Measurements from ENCODE around the gene OR4B1. TPM values are rescaled to one million over a fixed set of nuclear protein-coding genes. Genes with fewer than 3 reads are reported as not detected.
"Not testable (repeated sequence)": the region's sequence is repeated elsewhere in the genome, so short reads cannot be mapped to it uniquely, and the experiment has no call there.

Gene OR4B1
- total and polyA plus RNA-seq, 2 donors (not counting 3 experiments of a cell fraction or from before 2014, with no cell fraction given): not detected

- Histone ChIP-seq H3K27me3 (ENCODE audit: control insufficient read depth in 2 of 2, insufficient read depth in 2 of 2, low read length in 2 of 2) (no peaks in the 10 kb centered on the region), H4K20me1 (replicated peaks; ENCODE audit: control insufficient read depth, extremely low read depth, insufficient read depth, low read length) (no peaks in the 10 kb centered on the region), H3K9me1 (replicated peaks; ENCODE audit: control insufficient read depth, extremely low read depth, insufficient read depth, low read length) (no peaks in the 10 kb centered on the region), H3K36me3 (ENCODE audit: control insufficient read depth in 2 of 2, extremely low read depth in 1 of 2, insufficient read depth in 2 of 2, low read length in 2 of 2) (no peaks in the 10 kb centered on the region), H3K4me3 (replicated peaks in 1 of 3; ENCODE audit: insufficient read depth in 1 of 3, low read depth in 1 of 3, low read length in 3 of 3) (no peak overlapping the region), H3K9me3 (replicated peaks; ENCODE audit: control insufficient read depth, insufficient read depth, low read length) (no peaks in the 10 kb centered on the region), H3K27ac (ENCODE audit: insufficient read depth, low read depth, low read length) (no peak overlapping the region), H3K4me1 (ENCODE audit: control insufficient read depth, extremely low read depth, insufficient read depth, low read length) (no peaks in the 10 kb centered on the region), H3K4me2 (ENCODE audit: insufficient read depth, low read length) (no peak overlapping the region), H3K9ac (replicated peaks; ENCODE audit: extremely low read depth, insufficient read depth, low read length) (no peak overlapping the region), H2AFZ (ENCODE audit: low read depth, low read length) (no peak overlapping the region), H3K79me2 (ENCODE audit: control insufficient read depth, insufficient read depth, low read length) (no peaks in the 10 kb centered on the region)
- POLR2A ChIA-PET: no interaction called here
- CTCF ChIA-PET: interaction anchor here (0.6 kb wide), 1 partner anchor 16 kb away, joined by 3 read pairs; no protein-coding TSS in a partner anchor
- intact Hi-C loops (cut with micrococcal nuclease) (no loop called here), dilution Hi-C loops (cut with MboI; ENCODE audit: extremely low pct_ligation_motif_present, low sequenced_read_pairs) (no loop called here)
- TF ChIP-seq GATA2 (IDR thresholded peaks at IDR 0.05; ENCODE audit: insufficient read depth, insufficient read length, low read depth, low read length) (no peak), MYC (IDR thresholded peaks at IDR 0.05; ENCODE audit: low read depth, low read length) (no peak), CTCF (IDR thresholded peaks at IDR 0.05; ENCODE audit: extremely low read depth in 1 of 2, insufficient read depth in 1 of 2, low read depth in 1 of 2, low read length in 2 of 2) (no peak), POLR2AphosphoS5 (IDR thresholded peaks at IDR 0.05; ENCODE audit: insufficient read depth, low read depth, low read length) (no peak), JUN (IDR thresholded peaks at IDR 0.05; ENCODE audit: borderline replicate concordance, insufficient read depth, insufficient read length, low read depth) (no peak), POLR2A (IDR thresholded peaks at IDR 0.05; ENCODE audit: low read depth, low read length) (no peak), MAX (IDR thresholded peaks at IDR 0.05; ENCODE audit: insufficient read depth, insufficient read length) (no peak), FOS (IDR thresholded peaks at IDR 0.05; ENCODE audit: borderline replicate concordance, insufficient read depth, low read length) (no peak)
- FAIRE-seq: no peak
- no TSS peak for BruUV-seq (replicated peaks)
- DNase-seq (ENCODE audit: low read depth, low spot score): no peak
Observed at GRCh38 chr11:48228761-48229160, 12.2 kb downstream of the OR4B1 start.

- H3K27ac ChIP-seq (ENCODE audit: insufficient read depth, low read depth, low read length); H2AFZ ChIP-seq (ENCODE audit: low read depth, low read length); H3K27me3 ChIP-seq (ENCODE audit: control insufficient read depth in 2 of 2, insufficient read depth in 2 of 2, low read length in 2 of 2); H3K4me2 ChIP-seq (ENCODE audit: insufficient read depth, low read length); H3K9me3 ChIP-seq (replicated peaks; ENCODE audit: control insufficient read depth, insufficient read depth, low read length); DNase-seq (ENCODE audit: low read depth, low spot score); H3K9ac ChIP-seq (replicated peaks; ENCODE audit: extremely low read depth, insufficient read depth, low read length); FAIRE-seq; H3K9me1 ChIP-seq (replicated peaks; ENCODE audit: control insufficient read depth, extremely low read depth, insufficient read depth, low read length); BruUV-seq (replicated peaks); H3K79me2 ChIP-seq (ENCODE audit: control insufficient read depth, insufficient read depth, low read length); H3K4me1 ChIP-seq (ENCODE audit: control insufficient read depth, extremely low read depth, insufficient read depth, low read length); intact Hi-C loops (cut with micrococcal nuclease); H3K4me3 ChIP-seq (replicated peaks in 1 of 3; ENCODE audit: insufficient read depth in 1 of 3, low read depth in 1 of 3, low read length in 3 of 3); POLR2A ChIA-PET; H4K20me1 ChIP-seq (replicated peaks; ENCODE audit: control insufficient read depth, extremely low read depth, insufficient read depth, low read length); dilution Hi-C loops (cut with MboI; ENCODE audit: extremely low pct_ligation_motif_present, low sequenced_read_pairs); H3K36me3 ChIP-seq (ENCODE audit: control insufficient read depth in 2 of 2, extremely low read depth in 1 of 2, insufficient read depth in 2 of 2, low read length in 2 of 2); CTCF ChIA-PET: not testable (repeated sequence)
Observed at GRCh38 chr11:48230057-48230456, 13.4 kb downstream of the OR4B1 start.

Data from endothelial cell of umbilical vein (primary cell).